NCI-H187 treated with DMSO at 0.1 percent for 48 hours (cell line): ENCODE results near the gene GATM.
"Not testable (repeated sequence)": the region's sequence is repeated elsewhere in the genome, so short reads cannot be mapped to it uniquely, and the experiment has no call there.

Experiments
- DNase-seq: peaks from one replicate; lab custom pipeline; 2025; lab: John Stamatoyannopoulos, UW

The GATM gene

GRCh38 chr15:45351227-45351626, 27.1 kb downstream of the GATM start:
- DNase-seq = no peak

- no peak for DNase-seq
Observed at GRCh38 chr15:45349623-45350022, 28.7 kb downstream of the GATM start.

GRCh38 chr15:45347989-45348388, 30.4 kb downstream of the GATM start:
- DNase-seq = no peak

GRCh38 chr15:45347033-45347432, 31.3 kb downstream of the GATM start:
- DNase-seq = no peak

- DNase-seq = no peak
Observed at GRCh38 chr15:45346381-45346780, 32.0 kb downstream of the GATM start.

- no peak for DNase-seq
Observed at GRCh38 chr15:45343258-45343860, 35.0 kb downstream of the GATM start.

GRCh38 chr15:45341790-45342189, 36.6 kb downstream of the GATM start:
- DNase-seq = no peak

- no peak for DNase-seq
Observed at GRCh38 chr15:45340429-45340828, 37.9 kb downstream of the GATM start.

- DNase-seq = no peak
Observed at GRCh38 chr15:45338417-45338816, 39.9 kb downstream of the GATM start.

GRCh38 chr15:45337224-45337623, 41.1 kb downstream of the GATM start:
- DNase-seq = no peak

- DNase-seq = no peak
Observed at GRCh38 chr15:45333550-45333949, 44.8 kb downstream of the GATM start.

- DNase-seq = no peak
Observed at GRCh38 chr15:45332694-45333093, 45.6 kb downstream of the GATM start.

- DNase-seq = no peak
Observed at GRCh38 chr15:45331972-45332371, 46.4 kb downstream of the GATM start.

- DNase-seq = no peak
Observed at GRCh38 chr15:45328663-45329062, 49.7 kb downstream of the GATM start.

GRCh38 chr15:45326741-45327140, 51.6 kb downstream of the GATM start:
- no peak for DNase-seq

- no peak for DNase-seq
Observed at GRCh38 chr15:45326280-45326679, 52.1 kb downstream of the GATM start.

- no peak for DNase-seq
Observed at GRCh38 chr15:45320581-45321205, 57.7 kb downstream of the GATM start.

- no peak for DNase-seq
Observed at GRCh38 chr15:45319472-45320214, 58.7 kb downstream of the GATM start.

- DNase-seq = no peak
Observed at GRCh38 chr15:45314960-45315359, 63.4 kb downstream of the GATM start.

- DNase-seq = not testable (repeated sequence)
Observed at GRCh38 chr15:45314117-45314516, 64.2 kb downstream of the GATM start.
